IMR-90 (cell line): Measurements from ENCODE around the gene TMEM52. TPM values are rescaled to one million over a fixed set of nuclear protein-coding genes. Genes with fewer than 3 reads are reported as not detected.

ENCODE experiments used
- ATAC-seq: fragments of 200-7000 bp; cut with Tn5 transposase; 2 replicates; pipeline ENCODE4 v1.9.1; 2020; ENCODE audit warnings: low read depth, mild to moderate bottlenecking, moderate library complexity
- BruUV-seq: library from RNA; stranded (reverse); fragments of 400-500 nt; replicated peaks from 2 replicates; lab custom pipeline; 2021; lab: Mats Ljungman, UMichigan
- CTCF ChIA-PET: fragments of 300-600 bp; formaldehyde crosslinking; extraction: SDS; loops from one replicate; lab custom pipeline; 2021; ENCODE audit warnings: antibody characterized with exemption; lab: Yijun Ruan, JAX
- POLR2A ChIA-PET: fragments of 300-600 bp; sonication (Branson Sonifier 250); formaldehyde crosslinking; loops from one replicate; lab custom pipeline; 2022; ENCODE audit warnings: antibody characterized with exemption; ENCODE audit not compliant: unreplicated experiment; lab: Charles Lee
- DNase-seq: peaks from one replicate; pipeline ENCODE4 v3.0.0; 2013
- H2AFZ ChIP-seq: replicated peaks from 2 replicates; pipeline ENCODE3; 2013; ENCODE audit warnings: low read length, mild to moderate bottlenecking; ENCODE audit not compliant: poor library complexity
- H2AK5ac ChIP-seq: 2 replicates; pipeline ENCODE4 v1.6.1; 2013; ENCODE audit warnings: low read depth, low read length, inconsistent platforms
- H2AK9ac ChIP-seq: replicated peaks from 2 replicates; pipeline ENCODE3; 2013; ENCODE audit warnings: mild to moderate bottlenecking, low read depth, low read length, moderate library complexity; ENCODE audit not compliant: poor library complexity
- H2BK120ac ChIP-seq: 2 replicates; pipeline ENCODE4 v1.6.1; 2013; ENCODE audit warnings: low read depth, low read length, inconsistent platforms
- H2BK15ac ChIP-seq: 3 replicates; pipeline ENCODE4 v1.6.1; 2013; ENCODE audit warnings: low read depth, low read length, inconsistent platforms
- H2BK20ac ChIP-seq: 2 replicates; pipeline ENCODE4 v1.6.1; 2013; ENCODE audit warnings: low read depth, mild to moderate bottlenecking, inconsistent platforms, low read length, moderate library complexity
- H2BK5ac ChIP-seq: 2 replicates; pipeline ENCODE4 v1.6.1; 2013; ENCODE audit warnings: mild to moderate bottlenecking, low read depth, low read length, inconsistent platforms; ENCODE audit not compliant: poor library complexity, severe bottlenecking
- H3K14ac ChIP-seq: replicated peaks from 2 replicates; pipeline ENCODE4 v1.6.1; 2013; ENCODE audit warnings: low read depth, low read length, inconsistent platforms
- H3K18ac ChIP-seq: 2 replicates; pipeline ENCODE4 v1.6.1; 2013; ENCODE audit warnings: low read depth, low read length, control low read depth
- H3K23ac ChIP-seq: 2 replicates; pipeline ENCODE4 v1.6.1; 2013; ENCODE audit warnings: low read depth, low read length, inconsistent platforms
- H3K27ac ChIP-seq: 2 replicates; pipeline ENCODE4 v1.5.1; 2013; ENCODE audit warnings: mild to moderate bottlenecking, control low read depth, low read length; ENCODE audit not compliant: insufficient read depth
- H3K27me3 ChIP-seq: 2 replicates; pipeline ENCODE4 v1.6.1; 2013; ENCODE audit warnings: low read length; ENCODE audit not compliant: control insufficient read depth, insufficient read depth
- H3K36me3 ChIP-seq: 2 replicates; pipeline ENCODE4 v1.6.1; 2013; ENCODE audit warnings: low read length, mixed read lengths; ENCODE audit not compliant: control insufficient read depth, insufficient read depth
- H3K4ac ChIP-seq: 2 replicates; pipeline ENCODE4 v1.6.1; 2013; ENCODE audit warnings: low read depth, low read length, inconsistent platforms
- H3K4me1 ChIP-seq: 2 replicates; pipeline ENCODE4 v1.6.1; 2013; ENCODE audit warnings: low read length, mixed read lengths; ENCODE audit not compliant: control insufficient read depth, insufficient read depth
- H3K4me2 ChIP-seq: 2 replicates; pipeline ENCODE4 v1.6.1; 2013; ENCODE audit warnings: low read depth, mild to moderate bottlenecking, control low read depth, low read length, moderate library complexity
- H3K4me3 ChIP-seq: 2 replicates; pipeline ENCODE4 v1.5.1; 2013; ENCODE audit warnings: low read depth, mild to moderate bottlenecking, control low read depth, low read length, moderate library complexity; ENCODE audit not compliant: insufficient read depth
- H3K56ac ChIP-seq: 2 replicates; pipeline ENCODE4 v1.6.1; 2013; ENCODE audit warnings: low read length, inconsistent platforms; ENCODE audit not compliant: insufficient read depth; ENCODE audit errors: extremely low read depth
- H3K79me1 ChIP-seq, 2 experiments: 2 replicates each; pipeline ENCODE4 v1.6.1; 2013; ENCODE audit warnings: low read length in 2 of 2, inconsistent platforms in 1 of 2, low read depth in 1 of 2
- H3K9ac ChIP-seq: 2 replicates; pipeline ENCODE4 v1.6.1; 2013; ENCODE audit warnings: low read depth, low read length, control low read depth
- H3K9me1 ChIP-seq: 2 replicates; pipeline ENCODE4 v1.6.1; 2013; ENCODE audit warnings: low read length, inconsistent platforms; ENCODE audit not compliant: insufficient read depth
- H3K9me3 ChIP-seq: 2 replicates; pipeline ENCODE4 v1.6.1; 2013; ENCODE audit warnings: low read length; ENCODE audit not compliant: control insufficient read depth, insufficient read depth
- H4K20me1 ChIP-seq: 2 replicates; pipeline ENCODE4 v1.6.1; 2013; ENCODE audit warnings: low read length, inconsistent platforms; ENCODE audit not compliant: insufficient read depth
- H4K5ac ChIP-seq: 2 replicates; pipeline ENCODE4 v1.6.1; 2013; ENCODE audit warnings: mild to moderate bottlenecking, low read depth, low read length, control low read depth
- H4K8ac ChIP-seq, 2 experiments: 2 replicates each; pipeline ENCODE4 v1.6.1; 2013; ENCODE audit warnings: low read depth in 2 of 2, low read length in 2 of 2, control low read depth in 1 of 2, inconsistent platforms in 1 of 2
- H4K91ac ChIP-seq: 2 replicates; pipeline ENCODE4 v1.6.1; 2013; ENCODE audit warnings: low read depth, low read length, inconsistent platforms; ENCODE audit not compliant: insufficient read depth
- BHLHE40 ChIP-seq: fragments of 150-350 bp; IDR thresholded peaks from 2 replicates; pipeline ENCODE4 v1.6.1; 2016; ENCODE audit warnings: mild to moderate bottlenecking, low read depth, low read length
- FOS ChIP-seq: fragments of 150-350 bp; IDR thresholded peaks from 2 replicates; pipeline ENCODE4 v1.6.1; 2016; ENCODE audit warnings: low read depth, low read length
- MAFK ChIP-seq: IDR thresholded peaks from 2 replicates; pipeline ENCODE4 v1.6.1; 2012; ENCODE audit warnings: low read depth, low read length, improper control_type of control experiment
- MXI1 ChIP-seq: IDR thresholded peaks from 2 replicates; pipeline ENCODE4 v1.6.1; 2012; ENCODE audit warnings: low read depth, mild to moderate bottlenecking, low read length, moderate library complexity, borderline replicate concordance
- NFE2L2 ChIP-seq: fragments of 150-350 bp; IDR thresholded peaks from 2 replicates; pipeline ENCODE4 v1.6.1; 2016; ENCODE audit warnings: low read depth, mild to moderate bottlenecking, low read length
- RAD21 ChIP-seq: IDR thresholded peaks from 2 replicates; pipeline ENCODE4 v1.6.1; 2012; ENCODE audit warnings: low read length, improper control_type of control experiment
- RCOR1 ChIP-seq: IDR thresholded peaks from 2 replicates; pipeline ENCODE4 v1.6.1; 2012; ENCODE audit warnings: mild to moderate bottlenecking, low read length, improper control_type of control experiment; ENCODE audit not compliant: insufficient replicate concordance
- WGBS, 2 experiments: methylation state at CpG; one replicate each; pipeline versions ENCODE4 v1.1.5 to v1.1.7; 2013; ENCODE audit warnings: missing lambda C conversion rate in 2 of 2; ENCODE audit not compliant: insufficient read length in 1 of 2; ENCODE audit errors: extremely low coverage in 2 of 2; 5-methylcytosine and 5-hydroxymethylcytosine counted together
- dilution Hi-C: fragments of 300-500 bp; cut with HindIII; formaldehyde crosslinking; loops from one replicate; pipeline ENCODE4 v1.14.3; 2018; ENCODE audit warnings: low sequenced_read_pairs; ENCODE audit not compliant: unreplicated experiment
- in situ Hi-C: fragments of 300-500 bp; cut with MboI; formaldehyde crosslinking; loops from 3 replicates; pipeline ENCODE4 v1.14.3; 2019; ENCODE audit warnings: low sequenced_read_pairs, inconsistent platforms, mixed read lengths
- intact Hi-C: fragments of 100-400 bp; cut with micrococcal nuclease; formaldehyde crosslinking; loops from 2 replicates; pipeline ENCODE4 v1.10.0; 2022
- polyA plus RNA-seq, 3 experiments: library from polyadenylated mRNA; depleted of rRNA; stranded (reverse); fragments of >200 nt; gene quantifications; 2 replicates each; pipeline ENCODE4 v1.2.3, GENCODE V29; 2012; ENCODE audit warnings: low replicate concordance in 1 of 3
- total RNA-seq: library from RNA; depleted of rRNA; stranded (reverse); fragments of >200 nt; gene quantifications from 2 replicates; pipeline ENCODE4 v1.2.3, GENCODE V29; 2012

Gene TMEM52
- total and polyA plus RNA-seq, 2 of the 4 experiments (the other 2 are of a cell fraction) = 0.54 to 1.3 TPM

DNA sequence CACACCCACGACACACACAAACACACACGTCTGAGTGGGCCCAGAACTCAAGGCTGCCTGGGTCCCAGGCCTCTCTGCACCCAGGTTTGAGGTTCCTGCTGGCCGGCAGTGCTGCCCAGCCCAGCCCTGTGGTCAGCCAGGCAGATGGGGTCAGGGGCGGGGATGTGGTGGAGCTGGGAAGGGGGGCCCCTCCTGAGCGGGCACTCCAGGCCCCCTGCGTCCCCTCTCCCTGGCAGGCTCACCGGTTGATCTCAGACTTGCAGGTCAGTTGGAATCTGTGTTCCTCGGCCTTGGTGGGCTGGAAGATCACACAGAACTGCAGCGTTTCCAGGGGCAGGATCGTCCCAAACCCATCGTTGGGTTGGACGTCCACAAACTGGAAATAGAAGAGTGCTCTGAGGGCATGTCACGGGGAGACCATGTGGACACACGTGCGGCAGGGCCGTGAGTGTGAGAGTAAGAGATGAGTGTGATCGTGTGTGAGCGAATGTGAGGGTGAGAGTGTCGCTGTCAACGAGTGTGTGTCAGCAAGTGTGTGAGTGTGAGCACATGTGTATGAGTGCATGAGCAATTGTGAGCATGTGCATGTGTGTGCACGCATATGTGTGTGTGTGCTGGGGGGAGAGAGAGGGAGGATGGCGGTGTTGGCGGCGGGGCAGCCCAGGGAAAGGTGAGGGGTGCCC is 19.7 kb upstream of the TMEM52 start:
- Histone ChIP-seq H3K4ac (no peak overlapping the region), H2BK15ac (no peak overlapping the region), H2AK9ac (peak overlapping the region; percentile 65), H3K9ac (no peak overlapping the region), H3K4me2 (no peak overlapping the region), H3K79me1 (no peaks in the 10 kb centered on the region), H3K9me1 (peaks cover 4% of the 10 kb centered on the region; the same call in 1 of the 2 replicates), H2AFZ (no peak overlapping the region), H3K18ac (no peak overlapping the region), H4K5ac (no peak overlapping the region), H3K14ac (no peak overlapping the region), H4K8ac (no peak overlapping the region), H2AK5ac (no peak overlapping the region), H2BK120ac (no peak overlapping the region), H3K27ac (no peak overlapping the region), H3K4me1 (no peaks in the 10 kb centered on the region), H3K36me3 (no peaks in the 10 kb centered on the region), H3K56ac (no peak overlapping the region), H4K20me1 (no peaks in the 10 kb centered on the region), H3K23ac (no peak overlapping the region), H2BK20ac (no peak overlapping the region), H3K9me3 (no peaks in the 10 kb centered on the region), H3K27me3 (peaks cover 22% of the 10 kb centered on the region), H2BK5ac (no peak overlapping the region), H3K4me3 (no peak overlapping the region), H4K91ac (no peak overlapping the region)
- intact Hi-C loops (no loop called here), in situ Hi-C loops (no loop called here), dilution Hi-C loops (no loop called here)
- ChIA-PET POLR2A (no interaction called here), CTCF (interaction anchor here (0.6 kb wide), 1 partner anchor 14 kb away, joined by 4 read pairs; no protein-coding TSS in a partner anchor)
- WGBS, 2 experiments = 77 to 100% methylated on average over 2 to 16 of the region's 24 CpGs
- TF ChIP-seq BHLHE40 = no peak
- no peak for TF ChIP-seq MXI1
- no peak for TF ChIP-seq MAFK
- TF ChIP-seq RAD21 = no peak
- TF ChIP-seq NFE2L2 = no peak
- TF ChIP-seq FOS = no peak
- TF ChIP-seq RCOR1 = no peak
- ATAC-seq = no peak
- no peak for DNase-seq
- no TSS peak for BruUV-seq
